OCI-LY1 (cell line): Measurements from ENCODE around the gene OXTR.
A peak's percentile ranks its signal among the peaks of the same experiment; 100 is the strongest.

Experiments
- H2AFZ ChIP-seq: fragments of 200-600 bp; sonication (generic), shearing (Covaris generic); 2 replicates; pipeline ENCODE4 v1.6.0; 2014; ENCODE audit warnings: antibody characterized with exemption, mild to moderate bottlenecking, low read length
- H3F3A ChIP-seq: fragments of 200-600 bp; sonication (generic), shearing (Covaris generic); 2 replicates; pipeline ENCODE4 v1.6.0; 2014; ENCODE audit warnings: mild to moderate bottlenecking, antibody characterized with exemption, low read length, moderate library complexity; ENCODE audit not compliant: insufficient read depth
- H3K27ac ChIP-seq: fragments of 200-600 bp; sonication (generic); 2 replicates; pipeline ENCODE4 v1.5.1; 2014; ENCODE audit warnings: low read length, mixed run types, mild to moderate bottlenecking, low read depth; ENCODE audit not compliant: poor library complexity, severe bottlenecking
- H3K27me3 ChIP-seq: fragments of 200-600 bp; sonication (generic); 2 replicates; pipeline ENCODE4 v1.6.0; 2014; ENCODE audit warnings: antibody characterized with exemption, mild to moderate bottlenecking, low read length, moderate library complexity; ENCODE audit not compliant: insufficient read depth
- H3K36me3 ChIP-seq: fragments of 200-600 bp; sonication (generic); 2 replicates; pipeline ENCODE4 v1.6.1; 2014; ENCODE audit warnings: mild to moderate bottlenecking, antibody characterized with exemption, low read length, moderate library complexity, mixed read lengths; ENCODE audit not compliant: insufficient read depth
- H3K4me1 ChIP-seq: fragments of 200-600 bp; sonication (generic); 2 replicates; pipeline ENCODE4 v1.5.1; 2014; ENCODE audit warnings: mild to moderate bottlenecking, low read length, moderate library complexity; ENCODE audit not compliant: insufficient read depth, severe bottlenecking
- H3K4me2 ChIP-seq: fragments of 200-600 bp; sonication (generic), shearing (Covaris generic); 2 replicates; pipeline ENCODE4 v1.6.1; 2014; ENCODE audit warnings: low read length
- H3K4me3 ChIP-seq: fragments of 200-600 bp; sonication (generic); 2 replicates; pipeline ENCODE4 v1.5.1; 2014; ENCODE audit warnings: low read length, low read depth, mild to moderate bottlenecking, mixed read lengths; ENCODE audit not compliant: poor library complexity, severe bottlenecking
- H3K79me2 ChIP-seq: fragments of 200-600 bp; shearing (Covaris generic); 2 replicates; pipeline ENCODE4 v1.6.1; 2016; ENCODE audit warnings: mixed run types, low read length, mixed read lengths; ENCODE audit not compliant: insufficient read depth
- H3K9ac ChIP-seq: fragments of 200-600 bp; sonication (generic), shearing (Covaris generic); 2 replicates; pipeline ENCODE4 v1.6.1; 2014; ENCODE audit warnings: mild to moderate bottlenecking, low read length, mixed read lengths
- H3K9me2 ChIP-seq: fragments of 200-600 bp; sonication (generic), shearing (Covaris generic); 2 replicates; pipeline ENCODE4 v1.6.1; 2014; ENCODE audit warnings: low read depth, mild to moderate bottlenecking, low read length, mixed read lengths
- H3K9me3 ChIP-seq: fragments of 200-600 bp; shearing (Covaris generic); 2 replicates; pipeline ENCODE4 v1.6.1; 2014; ENCODE audit warnings: low read length, mixed read lengths
- H4K20me1 ChIP-seq: fragments of 200-600 bp; sonication (generic), shearing (Covaris generic); 2 replicates; pipeline ENCODE4 v1.6.0; 2016; ENCODE audit warnings: mild to moderate bottlenecking, low read length; ENCODE audit not compliant: insufficient read depth
- CTCF ChIP-seq: fragments of 200-600 bp; sonication (generic), shearing (Covaris generic); IDR thresholded peaks from 2 replicates; pipeline ENCODE4 v1.5.1; 2017; ENCODE audit warnings: mild to moderate bottlenecking, antibody characterized with exemption, low read length, moderate library complexity, mixed read lengths
- EZH2 ChIP-seq: fragments of 200-600 bp; sonication (generic), shearing (Covaris generic); IDR thresholded peaks from 2 replicates; pipeline ENCODE4 v1.8.0; 2017; ENCODE audit warnings: borderline replicate concordance, mixed run types, mild to moderate bottlenecking, antibody characterized with exemption, low read length, moderate library complexity, mixed read lengths

The OXTR gene

GRCh38 chr3:8769088-8769822, at the start of gene OXTR:
TSS of gene OXTR (minus strand) at chr3:8769613. CDS start at chr3:8768187, 1,426 bp downstream.
- no peak within 1 kb of the TSS for H3K9ac ChIP-seq
- no peaks in the 10 kb centered on the region for H3K4me1 ChIP-seq
- no peak within 1 kb of the TSS for H2AFZ ChIP-seq
- no peaks in the 10 kb centered on the region for H3K36me3 ChIP-seq
- no peaks in the 10 kb centered on the region for H3K9me2 ChIP-seq
- no peaks in the 10 kb centered on the region for H3F3A ChIP-seq
- no peaks in the 10 kb centered on the region for H3K79me2 ChIP-seq
- no peaks in the 10 kb centered on the region for H3K9me3 ChIP-seq
- H4K20me1 ChIP-seq: no peaks in the 10 kb centered on the region
- no peak within 1 kb of the TSS for H3K27ac ChIP-seq
- peak within 1 kb of the TSS; percentile 49 for H3K4me3 ChIP-seq
- peak within 1 kb of the TSS; percentile 61 for H3K4me2 ChIP-seq
- TF ChIP-seq CTCF (peak; percentile 96), EZH2 (no peak)
- H3K27me3 ChIP-seq: no peaks in the 10 kb centered on the region

DNA sequence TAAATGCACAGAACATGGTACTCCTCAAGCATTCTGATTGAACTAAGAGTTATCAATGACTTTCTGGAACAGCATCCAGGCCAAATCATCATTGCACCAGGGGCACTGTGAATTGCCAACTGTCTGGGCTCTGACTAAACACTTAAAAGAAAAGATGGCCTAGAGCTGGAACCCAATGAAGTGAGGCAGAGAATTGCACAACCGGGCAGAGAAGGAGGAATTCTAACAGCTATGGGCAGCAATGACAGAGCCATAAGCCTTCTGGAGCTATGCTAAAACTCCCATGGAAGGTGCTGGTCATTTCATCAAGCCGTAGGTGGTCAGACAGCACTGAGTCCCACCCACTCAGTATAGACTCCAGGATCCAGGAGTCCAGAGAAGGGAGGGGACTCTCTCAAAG, 48.1 kb upstream of the OXTR start:
- H3K79me2 ChIP-seq: no peaks in the 10 kb centered on the region
- H3F3A ChIP-seq: no peaks in the 10 kb centered on the region
- no peak for TF ChIP-seq EZH2
- no peak for TF ChIP-seq CTCF

GRCh38 chr3:8816106-8816505, 46.7 kb upstream of the OXTR start:
- no peak overlapping the region for H3K27ac ChIP-seq
- 0 out of 2 replicates have a peak, but pooled peaks cover 5% of the 10 kb centered on the region for H3K27me3 ChIP-seq
- no peak overlapping the region for H3K4me3 ChIP-seq
- no peak overlapping the region for H3K4me2 ChIP-seq
- no peak overlapping the region for H3K9ac ChIP-seq
- no peaks in the 10 kb centered on the region for H4K20me1 ChIP-seq
- H3K36me3 ChIP-seq: no peaks in the 10 kb centered on the region; the same call in 1 of the 2 replicates
- H2AFZ ChIP-seq: no peak overlapping the region
- no peaks in the 10 kb centered on the region for H3K79me2 ChIP-seq
- TF ChIP-seq EZH2 (no peak), CTCF (no peak)
- no peaks in the 10 kb centered on the region for H3K9me2 ChIP-seq
- no peaks in the 10 kb centered on the region for H3F3A ChIP-seq
- H3K9me3 ChIP-seq: peaks cover 10% of the 10 kb centered on the region; the same call in 1 of the 2 replicates
- no peaks in the 10 kb centered on the region for H3K4me1 ChIP-seq

More for the DNA sequence above, 48.1 kb upstream of the OXTR start:
- peaks cover 12% of the 10 kb centered on the region; the same call in 1 of the 2 replicates for H3K9me3 ChIP-seq
- 0 out of 2 replicates have a peak, but pooled peaks cover 5% of the 10 kb centered on the region for H3K27me3 ChIP-seq
- H2AFZ ChIP-seq: no peak overlapping the region
- no peaks in the 10 kb centered on the region for H3K4me1 ChIP-seq
- H3K4me2 ChIP-seq: no peak overlapping the region
- no peak overlapping the region for H3K4me3 ChIP-seq
- H4K20me1 ChIP-seq: no peaks in the 10 kb centered on the region
- H3K36me3 ChIP-seq: no peaks in the 10 kb centered on the region; the same call in 1 of the 2 replicates
- no peak overlapping the region for H3K9ac ChIP-seq
- H3K9me2 ChIP-seq: no peaks in the 10 kb centered on the region
- no peak overlapping the region for H3K27ac ChIP-seq
